ENCODE results near the gene PPIB.
A peak's percentile ranks its signal among the peaks of the same experiment; 100 is the strongest.

Gene PPIB

DNA sequence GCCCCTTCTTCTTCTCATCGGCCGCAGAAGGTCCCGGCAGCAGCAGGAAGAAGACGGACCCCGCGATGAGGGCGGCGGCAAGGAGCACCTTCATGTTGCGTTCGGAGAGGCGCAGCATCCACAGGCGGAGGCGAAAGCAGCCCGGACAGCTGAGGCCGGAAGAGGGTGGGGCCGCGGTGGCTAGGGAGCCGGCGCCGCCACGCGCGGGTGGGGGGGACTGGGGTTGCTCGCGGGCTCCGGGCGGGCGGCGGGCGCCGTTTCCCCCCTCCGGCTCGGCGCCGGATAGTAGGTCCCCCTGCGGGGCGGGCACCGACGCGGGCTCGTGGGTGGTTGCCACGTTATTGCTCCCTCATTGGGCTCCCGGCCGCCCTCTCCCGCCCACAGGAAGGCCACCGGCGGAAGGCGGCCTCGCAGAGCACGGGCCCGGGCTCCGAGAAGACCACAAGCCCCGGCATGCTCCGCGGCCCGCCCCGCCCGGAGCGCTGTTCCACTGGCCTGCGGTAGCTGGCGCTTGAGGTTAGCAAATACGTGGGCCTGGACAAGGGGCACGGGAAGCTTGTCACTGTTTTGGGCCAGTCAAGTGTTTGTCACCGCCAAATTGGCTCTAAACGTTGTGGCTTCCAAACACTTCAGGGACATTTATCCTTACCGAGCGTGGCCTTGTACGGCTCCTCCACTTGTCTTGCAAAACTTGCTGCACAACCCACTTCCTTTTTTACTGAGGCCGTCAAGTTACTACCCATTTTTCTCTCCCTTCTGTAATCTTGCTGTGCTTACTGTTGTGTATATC is at the start of gene PPIB:
Gene PPIB (minus strand): TSS at position 154 of the 790 bp plus-strand sequence. CDS start 36 bp downstream, at position 118.
- DNase-seq, result peak; percentile 97

DNA sequence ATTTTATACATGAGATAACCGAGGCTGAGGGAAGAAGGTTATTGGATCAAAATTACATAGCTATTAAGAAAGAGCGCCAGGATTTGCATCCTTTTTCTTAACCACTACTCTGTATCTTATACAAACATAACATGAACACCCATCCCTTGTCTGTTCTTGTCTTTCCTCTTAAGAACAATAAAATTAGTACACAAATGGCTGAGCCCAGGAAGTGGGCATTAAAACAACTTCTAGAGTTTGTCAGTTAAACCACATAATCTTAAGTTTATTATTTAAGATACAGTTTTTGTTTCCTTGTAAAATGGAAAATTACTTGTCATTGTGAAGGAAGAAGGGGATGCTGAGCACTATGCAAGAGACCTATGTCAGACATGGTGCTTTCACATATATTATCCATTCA is 48.9 kb upstream of the PPIB start:
- no peak for DNase-seq

DNA sequence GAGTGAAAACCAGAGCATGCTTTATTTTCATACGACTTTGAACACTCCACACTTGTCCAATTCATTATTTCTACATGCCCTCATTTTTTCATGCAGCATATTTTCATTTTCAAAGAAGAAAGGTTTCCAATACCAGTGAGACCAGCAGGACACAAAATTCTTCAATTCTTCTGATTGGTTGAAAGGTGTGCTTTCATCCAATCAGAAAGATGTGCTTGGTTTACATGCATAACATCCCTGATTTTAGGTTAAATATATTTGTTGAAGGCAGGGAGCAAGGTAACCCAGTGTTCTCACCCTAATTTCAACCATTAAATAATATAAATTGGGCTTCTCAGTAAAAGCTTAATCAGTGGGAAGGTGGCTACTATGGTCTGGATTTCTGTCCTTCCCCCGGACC is 47.5 kb upstream of the PPIB start:
- no peak for DNase-seq

DNA sequence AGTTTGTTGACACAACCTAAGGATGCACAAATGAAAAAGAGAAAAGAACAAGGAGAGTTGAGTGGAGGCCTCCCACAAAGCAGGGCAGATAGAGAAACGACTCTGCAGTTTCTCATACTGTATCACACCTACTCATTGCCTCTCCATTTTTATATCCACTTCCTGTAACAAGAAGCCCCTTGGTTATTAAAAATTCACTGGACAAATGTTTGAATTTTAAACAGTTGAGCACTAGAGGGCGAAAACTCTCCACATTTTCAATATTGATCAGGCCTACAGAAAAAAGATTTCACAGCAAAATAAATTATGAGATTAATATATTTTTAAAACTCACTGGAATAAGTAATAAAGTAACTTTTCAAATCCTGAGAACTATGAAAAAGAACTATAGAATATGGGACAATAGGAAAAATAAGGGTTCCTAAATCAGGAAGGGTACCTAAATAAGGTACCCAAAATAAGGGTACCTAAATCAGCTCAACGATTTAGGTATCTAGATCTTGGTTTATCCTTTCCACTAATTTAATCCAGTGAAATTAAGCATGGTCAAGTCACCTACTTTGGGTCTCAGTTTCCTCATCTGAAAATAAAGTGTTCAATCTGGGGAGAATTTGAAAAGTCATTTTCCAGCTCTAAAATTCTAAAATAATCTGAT is 47.0 kb upstream of the PPIB start:
- DNase-seq, result peak; percentile 36

DNA sequence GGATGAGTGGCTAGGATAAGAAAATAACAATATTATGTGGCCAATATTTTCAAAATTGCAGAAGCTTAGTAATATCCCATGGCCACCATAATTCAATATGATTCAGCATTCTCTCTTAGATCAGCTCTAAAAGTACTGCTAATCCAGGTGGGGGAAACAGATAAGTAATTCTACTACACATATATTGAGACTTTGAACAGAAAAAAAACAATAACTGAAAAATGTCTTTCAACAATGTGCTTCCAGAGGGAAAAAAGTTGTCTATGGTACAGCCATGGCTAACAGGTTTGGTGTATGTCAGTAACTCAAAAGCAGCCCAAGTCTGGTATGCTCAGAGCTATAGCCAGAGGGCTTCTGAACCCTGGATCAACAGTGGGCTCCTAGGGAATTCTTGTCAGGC is 42.4 kb upstream of the PPIB start:
- no peak for DNase-seq

DNA sequence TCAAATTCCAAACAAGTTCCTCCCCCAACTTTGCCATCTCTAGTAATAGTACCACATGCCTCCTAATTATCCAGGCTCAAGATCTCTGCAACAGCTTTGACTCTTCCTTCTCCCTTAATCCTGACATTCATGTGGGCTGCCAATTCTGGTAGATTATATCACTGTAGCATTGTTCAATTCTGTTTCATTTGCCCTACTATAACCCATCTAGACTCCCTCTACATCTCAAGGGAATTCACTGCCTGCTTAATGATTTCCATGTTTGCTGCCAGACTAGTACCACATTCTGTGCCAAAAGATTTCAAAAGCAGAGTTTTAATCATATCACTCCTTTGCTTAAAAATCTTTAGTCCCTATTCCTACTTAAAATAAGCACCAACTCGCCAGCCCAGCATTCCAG is 34.6 kb upstream of the PPIB start:
- DNase-seq, result no peak

DNA sequence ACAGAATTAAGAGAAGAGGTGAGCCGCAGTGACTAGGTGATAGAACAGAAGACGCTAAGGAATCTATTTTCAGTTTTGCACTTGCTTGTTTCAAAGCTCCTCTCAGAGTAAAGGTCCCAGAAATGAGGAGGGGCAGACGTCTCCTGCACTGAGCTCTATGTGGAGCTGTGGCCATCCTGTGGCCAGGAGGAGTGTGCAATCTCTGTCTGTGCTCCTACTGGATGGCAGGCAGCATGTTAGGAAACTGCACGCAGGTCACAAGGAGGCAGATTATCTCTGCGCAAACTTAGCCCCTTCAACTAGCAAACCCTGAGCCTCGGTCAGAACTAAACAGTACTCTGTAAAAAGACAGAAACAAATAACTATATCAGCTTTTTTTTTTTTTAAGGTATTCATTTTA is 31.1 kb upstream of the PPIB start:
- no peak for DNase-seq

DNA sequence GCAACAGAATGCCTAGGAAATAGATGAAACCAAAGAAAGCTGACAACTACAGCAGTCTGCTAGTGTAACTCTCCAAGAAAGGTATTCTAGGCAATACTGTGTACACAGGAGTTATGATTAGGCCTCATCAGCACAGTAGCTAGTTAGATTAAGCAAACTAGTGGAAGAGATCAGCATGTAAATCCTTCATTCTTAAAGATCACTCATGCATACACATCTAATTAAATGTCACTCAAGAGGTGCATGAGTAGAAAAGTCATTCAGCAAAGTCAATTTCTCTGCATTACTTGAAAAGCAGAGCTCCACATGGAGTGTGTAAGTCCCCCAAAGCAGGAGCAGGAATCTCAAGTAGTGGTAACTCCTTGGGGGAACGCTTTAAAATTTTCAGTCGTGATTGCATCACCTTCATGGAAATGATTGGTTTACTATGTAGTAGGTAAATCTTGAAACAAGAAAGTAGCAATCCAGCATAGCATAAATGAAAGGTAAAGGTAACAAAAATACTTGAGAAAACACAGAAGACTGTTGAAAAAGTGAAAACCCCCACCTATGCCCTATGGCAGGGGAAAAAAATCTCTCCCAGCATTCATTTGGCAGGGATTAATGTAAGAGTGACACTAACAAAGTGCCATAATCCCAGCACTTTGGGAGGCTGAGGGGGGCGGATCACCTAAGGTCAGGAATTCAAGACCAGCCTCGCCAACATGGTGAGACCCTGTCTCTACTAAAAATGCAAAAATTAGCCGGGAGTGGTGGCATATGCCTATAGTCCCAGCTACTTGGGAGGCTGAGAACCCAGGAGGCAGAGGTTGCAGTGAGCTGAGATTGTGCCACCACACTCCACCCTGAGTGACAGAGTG is 29.4 kb upstream of the PPIB start:
- DNase-seq, result no peak

DNA sequence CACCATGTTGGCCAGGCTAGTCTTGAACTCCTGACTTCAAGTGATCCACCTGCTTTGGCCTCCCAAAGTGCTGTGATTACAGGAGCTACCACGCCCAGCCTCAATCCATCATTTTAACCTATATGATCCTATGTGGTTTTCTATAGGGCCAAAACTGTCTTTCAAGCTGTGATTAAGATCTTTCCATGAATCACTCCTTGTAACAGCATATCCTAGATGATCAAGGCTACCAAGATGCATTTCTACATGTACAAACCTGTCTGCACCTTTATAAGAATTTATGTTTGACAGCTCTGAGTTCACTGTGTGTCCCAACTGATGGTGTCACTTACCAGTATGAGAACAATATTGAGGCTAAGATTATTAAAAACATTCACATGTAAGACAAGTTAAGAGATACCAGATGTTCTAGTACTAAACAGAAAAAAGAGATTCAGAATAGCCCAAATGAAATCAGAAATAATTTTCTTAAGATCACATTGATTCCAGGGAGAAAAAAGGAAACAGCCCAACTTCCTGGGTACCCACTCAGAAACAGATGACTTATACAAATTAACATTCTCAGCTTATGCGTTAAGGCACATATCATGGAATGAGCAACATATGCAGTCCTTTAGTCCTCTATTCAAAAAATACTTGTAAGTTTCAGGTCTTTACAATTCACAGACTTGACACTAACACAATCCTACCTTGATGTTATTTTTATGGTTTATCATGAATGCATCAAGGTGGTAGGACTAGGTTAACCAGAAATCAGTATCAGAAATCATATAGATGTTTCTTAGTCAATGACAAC is 24.8 kb upstream of the PPIB start:
- no peak for DNase-seq

DNA sequence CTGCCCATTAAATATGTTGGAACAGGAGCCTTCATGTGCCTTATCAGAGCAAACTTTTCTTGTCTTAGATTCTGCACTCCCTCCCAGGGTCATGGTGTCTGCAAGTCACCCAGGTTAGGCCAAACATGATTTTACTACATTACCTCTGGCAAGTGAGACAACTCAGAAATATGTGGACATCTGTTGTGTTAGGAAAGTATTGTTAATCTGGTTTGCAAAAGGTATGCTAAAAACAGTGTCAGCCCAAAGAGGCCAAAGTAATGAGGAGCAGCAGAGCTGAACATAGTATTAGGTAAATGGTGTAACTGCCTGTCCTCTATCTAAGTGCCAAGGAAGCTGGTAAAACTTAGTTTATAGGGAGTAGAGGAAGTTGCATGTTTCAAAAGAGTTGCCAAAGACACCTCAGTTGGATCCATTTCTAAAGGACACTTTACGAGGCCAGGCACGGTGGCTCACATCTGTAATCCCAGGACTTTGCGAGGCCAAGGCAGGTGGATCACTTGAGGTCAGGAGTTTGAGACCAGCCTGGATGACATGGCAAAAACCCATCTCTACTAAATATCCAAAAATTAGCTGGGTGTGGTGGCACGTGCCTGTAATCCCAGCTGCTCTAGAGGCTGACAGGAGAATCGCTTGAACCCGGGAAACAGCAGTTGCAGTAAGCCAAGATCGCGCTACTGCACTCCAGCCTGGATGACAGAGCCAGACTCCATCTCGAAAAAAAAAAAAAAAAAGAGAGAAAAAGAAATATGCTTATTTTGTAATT is 22.5 kb upstream of the PPIB start:
- no peak for DNase-seq

DNA sequence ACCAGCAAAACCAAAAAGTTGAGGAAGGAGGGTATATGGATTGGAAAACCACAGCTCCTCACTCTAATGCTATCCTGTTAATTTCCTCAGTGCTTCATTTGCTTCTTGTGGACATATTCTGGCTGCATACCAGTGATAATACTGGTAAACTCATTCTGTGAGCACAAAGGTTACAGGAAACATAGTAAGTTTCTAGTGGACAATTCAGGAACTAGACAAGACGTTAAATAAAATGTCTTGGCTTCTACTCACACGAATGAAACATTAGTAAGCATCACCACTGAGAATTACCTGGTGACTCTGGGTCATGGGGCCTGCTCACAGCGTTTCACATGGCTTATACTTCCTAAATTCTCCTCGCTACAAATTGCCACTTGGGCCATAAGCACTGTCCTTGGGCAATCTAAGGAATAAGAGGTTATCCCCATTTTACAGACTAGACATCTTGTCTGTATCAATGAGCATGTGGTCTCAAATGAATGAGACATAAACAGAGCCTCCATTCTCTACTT is 20.1 kb upstream of the PPIB start:
- DNase-seq, result no peak

DNA sequence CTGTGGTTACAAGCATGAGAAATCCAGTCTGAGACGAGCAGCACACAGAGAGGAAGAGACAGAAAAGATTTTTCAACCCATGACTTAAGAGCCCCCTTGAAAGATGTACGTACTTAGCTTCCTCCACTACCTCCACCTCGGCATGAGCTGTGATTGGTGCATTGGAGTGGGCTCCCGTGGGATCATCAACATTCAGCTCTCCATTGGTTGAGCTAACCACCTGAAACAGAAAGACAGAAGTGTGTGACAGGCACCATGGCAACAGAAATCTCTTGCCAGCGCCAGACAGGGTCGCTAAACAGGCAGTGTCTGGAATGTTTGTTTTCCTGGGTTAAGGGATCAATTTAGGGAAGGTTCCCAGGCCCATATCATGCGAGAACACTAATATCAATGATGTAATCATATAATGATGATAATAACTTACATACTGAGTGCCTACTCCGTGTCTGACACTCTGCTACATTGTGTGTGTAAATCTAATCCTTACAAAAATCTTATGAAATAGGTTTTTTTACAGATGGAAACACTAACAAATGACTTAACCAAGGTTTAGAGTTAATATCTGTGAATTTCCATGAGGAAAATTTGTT is 17.5 kb upstream of the PPIB start:
- no peak for DNase-seq

DNA sequence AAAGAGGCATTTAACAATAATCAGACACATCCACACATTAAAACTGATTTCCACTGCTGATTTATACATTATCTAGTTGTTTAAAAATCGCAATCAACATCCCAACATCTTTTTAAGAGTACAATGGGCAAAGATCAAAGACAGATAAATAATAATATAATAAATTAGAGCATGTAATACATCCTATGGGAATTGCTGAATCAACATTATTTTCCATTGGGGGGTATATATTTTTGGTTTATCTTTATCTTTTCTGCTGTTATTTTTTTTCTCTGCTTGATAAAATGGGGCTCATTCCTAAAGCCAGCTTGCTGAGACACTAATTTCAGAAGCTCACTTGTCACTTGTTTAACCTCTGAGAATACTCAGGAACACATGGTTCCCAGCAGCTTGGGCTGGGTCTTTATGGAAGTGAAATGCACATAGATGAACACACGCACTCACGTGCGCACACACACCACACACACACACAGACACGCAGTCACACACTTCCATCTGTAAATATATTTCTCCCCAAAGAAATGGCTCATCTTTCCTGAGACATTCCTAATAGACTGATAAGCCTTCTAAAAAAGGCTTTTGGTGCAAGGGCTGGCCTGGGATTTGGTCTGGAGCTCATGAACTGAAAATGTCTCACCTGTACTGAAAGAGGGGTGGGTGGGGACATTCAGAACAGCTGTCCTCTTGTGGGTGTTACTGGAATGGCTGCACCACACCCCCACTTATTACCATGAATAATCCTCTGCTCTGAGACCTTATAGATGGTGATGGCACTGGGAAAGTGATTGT is 3.5 kb upstream of the PPIB start:
- no peak for DNase-seq

DNA sequence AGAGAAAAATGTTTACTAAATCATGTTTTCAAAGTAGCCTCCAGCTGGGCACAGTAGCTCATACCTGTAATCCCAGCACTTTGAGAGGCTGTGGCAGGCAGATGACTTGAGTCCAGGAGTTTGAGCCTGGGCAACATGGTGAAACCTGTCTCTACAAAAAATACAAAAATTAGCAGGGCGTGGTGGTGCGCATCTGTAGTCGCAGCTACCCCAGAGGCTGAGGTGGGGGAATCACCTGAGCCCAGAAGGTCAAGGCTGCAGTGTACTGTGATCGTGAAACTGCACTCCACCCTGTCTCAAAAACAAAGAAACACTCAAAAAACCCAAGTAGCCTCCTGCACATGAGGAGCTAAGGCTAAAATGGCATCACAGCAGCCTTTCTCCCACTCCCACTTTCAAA is 1.6 kb upstream of the PPIB start:
- no peak for DNase-seq

DNA sequence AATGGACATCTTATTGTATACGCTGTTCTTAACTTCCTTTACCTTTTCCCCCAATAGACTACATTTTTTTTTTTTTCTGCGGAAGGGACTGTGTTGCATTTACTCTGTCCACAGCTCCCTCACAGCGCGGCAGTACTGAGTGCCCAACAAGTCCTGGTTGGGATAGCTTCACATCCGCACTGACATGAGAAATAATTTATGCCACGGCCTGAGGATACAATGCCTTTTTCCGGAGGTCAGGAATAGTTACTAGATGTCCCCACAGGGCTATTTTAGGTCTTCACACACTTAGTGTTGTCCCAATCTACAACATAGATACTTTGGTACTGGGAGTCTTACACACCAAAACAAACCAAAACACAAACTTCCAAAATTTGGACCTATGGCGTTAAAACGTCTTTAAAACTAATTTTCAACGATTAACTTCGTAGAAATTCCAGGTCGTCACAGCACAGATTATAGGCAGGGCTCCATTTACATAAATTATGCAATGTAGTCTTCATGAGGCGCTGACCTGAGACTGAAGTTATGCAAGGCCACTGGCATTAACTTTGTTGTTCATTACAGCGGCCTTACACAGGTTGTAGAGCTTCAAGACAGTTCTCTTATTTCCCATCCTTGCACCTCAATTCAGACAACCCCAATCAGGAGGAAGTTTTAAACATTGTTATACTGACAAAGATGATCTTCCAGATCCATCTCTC is 989 bp upstream of the PPIB start:
- DNase-seq, result no peak

DNA sequence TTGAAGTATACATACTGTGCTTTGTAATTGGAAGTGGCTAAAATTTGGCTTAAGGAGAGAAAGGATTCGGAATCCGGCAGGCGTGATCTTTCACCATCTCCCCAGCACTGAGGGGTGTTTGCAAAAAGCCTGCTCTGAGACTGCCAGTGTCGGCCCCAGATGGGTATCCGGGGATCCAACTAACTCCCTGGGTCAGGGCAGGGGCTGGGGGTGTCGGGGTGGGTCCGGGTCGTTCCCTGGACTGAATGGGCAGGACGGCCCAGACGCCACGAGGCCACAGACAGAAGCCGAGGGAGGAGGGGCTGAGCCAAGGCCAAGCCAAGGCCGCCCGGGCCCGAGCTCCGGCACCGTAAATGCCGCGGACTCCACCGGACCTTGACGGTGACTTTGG is 349 bp downstream of the PPIB start:
- no peak for DNase-seq

DNA sequence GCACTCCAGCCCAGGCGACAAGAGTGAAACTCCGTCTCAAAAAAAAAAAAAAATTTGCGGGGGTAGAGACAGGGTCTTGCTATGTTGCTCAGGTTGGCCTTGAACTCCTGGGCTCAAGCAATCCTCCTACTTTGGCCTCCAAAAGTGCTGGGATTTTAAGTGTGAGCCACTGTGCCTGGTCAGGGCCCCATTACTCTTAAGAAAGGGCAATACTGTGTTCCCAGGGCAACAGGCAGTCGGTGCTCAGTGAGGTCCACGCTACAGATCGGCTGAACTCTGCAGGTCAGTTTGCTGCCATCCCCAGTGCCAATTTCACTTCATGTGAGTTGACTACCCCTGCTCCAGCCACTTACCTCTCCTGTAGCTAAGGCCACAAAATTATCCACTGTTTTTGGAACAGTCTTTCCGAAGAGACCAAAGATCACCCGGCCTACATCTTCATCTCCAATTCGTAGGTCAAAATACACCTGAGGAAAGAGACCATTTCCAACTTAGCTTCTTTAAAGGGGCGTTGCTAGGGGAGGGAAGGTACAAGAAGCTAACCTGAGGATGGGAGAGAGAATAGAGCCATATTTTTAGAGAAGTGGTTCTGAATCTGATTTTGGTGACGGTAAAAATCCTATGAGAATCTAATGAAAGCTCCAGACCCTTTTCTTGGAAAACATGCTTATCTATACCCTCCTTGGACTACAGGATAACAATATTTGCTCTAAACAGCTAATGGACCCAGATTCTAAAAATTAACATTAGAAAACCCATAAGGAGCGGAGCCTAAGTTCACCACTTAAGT is 939 bp downstream of the PPIB start:
- no peak for DNase-seq

DNA sequence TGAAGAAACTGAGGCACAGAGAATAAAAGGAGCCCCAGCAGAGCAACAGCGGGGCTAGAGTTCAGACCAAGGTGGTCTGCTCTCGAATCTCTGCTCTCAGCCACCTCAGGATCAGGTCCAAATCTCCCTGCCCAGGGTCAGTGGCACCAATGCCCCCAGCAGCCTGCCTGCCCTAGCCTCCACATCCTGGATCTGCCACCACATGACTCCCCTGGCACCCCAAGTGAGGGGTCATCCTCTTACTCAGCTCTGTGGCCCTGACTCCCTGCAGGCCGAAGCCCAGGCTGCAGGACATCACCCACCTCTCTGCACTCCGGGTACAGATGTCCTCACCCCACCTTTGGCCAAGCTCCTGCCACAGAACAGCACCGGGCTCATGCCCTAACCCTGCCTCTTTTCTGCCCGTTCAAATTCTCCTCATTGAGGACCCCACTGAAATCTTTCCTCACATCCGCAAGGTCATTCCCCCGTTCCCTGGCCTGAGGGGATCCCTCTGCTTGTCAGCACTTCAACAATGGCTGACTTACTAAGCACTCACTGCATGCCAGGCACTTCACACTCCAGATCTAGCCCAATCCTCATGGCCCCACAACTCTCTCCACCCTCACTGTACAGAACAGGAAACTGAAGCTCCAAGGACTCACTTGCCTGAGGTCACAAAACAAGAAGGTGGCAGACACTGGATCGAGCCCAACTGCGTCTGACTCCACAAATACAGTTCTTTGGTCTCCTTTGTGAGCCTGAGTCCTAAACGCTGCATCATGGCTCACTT is 4.3 kb downstream of the PPIB start:
- DNase-seq, result no peak

Data from COR-L47 (cell line).